Neural progenitor cell (in vitro differentiated cells): ENCODE results near the gene SDCCAG8. TPM values are rescaled to one million over a fixed set of nuclear protein-coding genes. Genes with fewer than 3 reads are reported as not detected.
A peak's percentile ranks its signal among the peaks of the same experiment; 100 is the strongest.

ENCODE experiments used
- DNase-seq: peaks from one replicate; pipeline ENCODE4 v3.0.0-alpha.2; 2016; ENCODE audit warnings: low spot score
- H2AFZ ChIP-seq: fragments of 200-600 bp; sonication (generic); replicated peaks from 2 replicates; pipeline ENCODE4 v1.6.1; 2016; ENCODE audit warnings: antibody characterized with exemption
- H3F3A ChIP-seq: fragments of 200-600 bp; sonication (generic); 2 replicates; pipeline ENCODE4 v1.6.1; 2016; ENCODE audit warnings: antibody characterized with exemption, low read depth
- H3K27ac ChIP-seq: fragments of 200-600 bp; sonication (generic); 2 replicates; pipeline ENCODE4 v1.5.1; 2016; ENCODE audit warnings: mild to moderate bottlenecking
- H3K27me3 ChIP-seq: fragments of 200-600 bp; sonication (generic); 2 replicates; pipeline ENCODE4 v1.6.1; 2016; ENCODE audit warnings: mild to moderate bottlenecking, moderate library complexity
- H3K36me3 ChIP-seq: fragments of 200-600 bp; sonication (generic); 2 replicates; pipeline ENCODE4 v1.5.1; 2016
- H3K4me1 ChIP-seq: fragments of 200-600 bp; sonication (generic); 2 replicates; pipeline ENCODE4 v1.6.1; 2016; ENCODE audit warnings: mixed run types
- H3K4me2 ChIP-seq: fragments of 200-600 bp; sonication (generic); 2 replicates; pipeline ENCODE4 v1.6.1; 2016
- H3K4me3 ChIP-seq: fragments of 200-600 bp; sonication (generic); 2 replicates; pipeline ENCODE4 v1.5.1; 2016
- H3K79me2 ChIP-seq: fragments of 200-600 bp; sonication (generic); 2 replicates; pipeline ENCODE4 v1.6.1; 2016; ENCODE audit warnings: low read depth
- H3K9ac ChIP-seq: fragments of 200-600 bp; sonication (generic); 2 replicates; pipeline ENCODE4 v1.6.1; 2016
- H3K9me3 ChIP-seq: fragments of 200-600 bp; sonication (generic); 2 replicates; pipeline ENCODE4 v1.5.1; 2016; ENCODE audit warnings: low read depth
- H4K20me1 ChIP-seq: fragments of 200-600 bp; sonication (generic); 2 replicates; pipeline ENCODE4 v1.6.1; 2016; ENCODE audit warnings: low read depth
- H3K27ac Mint-ChIP-seq: 3 replicates; pipeline ENCODE4 v1.8.0; 2021; ENCODE audit warnings: mixed read lengths
- H3K27me3 Mint-ChIP-seq: 2 replicates; pipeline ENCODE4 v1.8.0; 2022; ENCODE audit warnings: low read depth, mild to moderate bottlenecking, inconsistent platforms, moderate library complexity, mixed read lengths; ENCODE audit not compliant: insufficient read depth
- H3K36me3 Mint-ChIP-seq: 3 replicates; pipeline ENCODE4 v1.8.0; 2021; ENCODE audit warnings: mixed read lengths
- H3K4me1 Mint-ChIP-seq: 3 replicates; pipeline ENCODE4 v1.8.0; 2021; ENCODE audit warnings: mixed read lengths
- H3K4me3 Mint-ChIP-seq: 3 replicates; pipeline ENCODE4 v1.8.0; 2021; ENCODE audit warnings: mild to moderate bottlenecking, moderate library complexity, mixed read lengths
- H3K9me3 Mint-ChIP-seq: 3 replicates; pipeline ENCODE4 v1.8.0; 2020; ENCODE audit warnings: mixed read lengths
- CTCF ChIP-seq: fragments of 200-600 bp; sonication (generic); IDR thresholded peaks from 2 replicates; pipeline ENCODE4 v1.5.1; 2017; ENCODE audit warnings: antibody characterized with exemption, mild to moderate bottlenecking
- EZH2 ChIP-seq: fragments of 200-600 bp; sonication (generic); IDR thresholded peaks from 2 replicates; pipeline ENCODE4 v1.6.1; 2017; ENCODE audit warnings: antibody characterized with exemption, mild to moderate bottlenecking, moderate library complexity
- EZH2phosphoT487 ChIP-seq: fragments of 200-600 bp; sonication (generic); IDR thresholded peaks from 2 replicates; pipeline ENCODE4 v1.6.1; 2017; ENCODE audit warnings: antibody characterized with exemption
- total RNA-seq: library from RNA; depleted of rRNA; stranded (reverse); fragments of >200 nt; gene quantifications from 2 replicates; pipeline ENCODE4 v1.2.3, GENCODE V29; 2015; ENCODE audit warnings: low replicate concordance

Gene SDCCAG8
- total RNA-seq, 1 donor from 2014 or later: 30.3 TPM

DNA sequence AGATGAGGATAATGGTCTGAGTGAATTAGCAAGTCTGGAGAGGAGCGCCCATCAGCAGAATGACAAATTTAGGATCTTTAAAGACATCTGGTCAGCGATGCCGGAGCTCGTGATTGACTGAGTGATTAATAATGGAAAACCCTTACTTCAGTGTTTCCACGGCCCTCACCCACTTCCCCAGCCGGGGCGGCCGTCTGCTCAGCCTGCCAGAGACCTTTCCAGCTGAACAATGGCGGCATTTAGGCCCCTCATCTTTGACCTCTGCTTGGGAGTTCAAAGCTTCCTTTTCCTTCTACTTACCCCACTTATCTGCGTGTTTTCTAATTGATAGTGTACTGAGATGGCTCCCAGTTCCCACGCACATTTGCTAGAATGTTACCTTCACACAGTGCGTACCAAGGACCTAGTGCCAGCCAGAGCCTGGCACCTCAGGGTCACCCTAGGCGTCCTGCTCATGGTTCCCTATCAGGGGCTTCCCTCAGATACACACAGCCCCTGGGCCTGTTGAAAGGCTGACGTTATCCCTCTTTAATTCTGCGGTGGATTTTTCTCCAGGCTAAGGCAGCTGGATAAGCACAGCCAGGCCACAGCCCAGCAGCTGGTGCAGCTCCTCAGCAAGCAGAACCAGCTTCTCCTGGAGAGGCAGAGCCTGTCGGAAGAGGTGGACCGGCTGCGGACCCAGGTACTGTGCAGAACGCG, 232.8 kb downstream of the SDCCAG8 start:
- Mint-ChIP-seq H3K4me3 (no peak overlapping the region), H3K4me1 (peaks cover 34% of the 10 kb centered on the region), H3K9me3 (no peaks in the 10 kb centered on the region), H3K36me3 (peaks cover 1% of the 10 kb centered on the region), H3K27me3 (peaks cover 10% of the 10 kb centered on the region), H3K27ac (peak overlapping the region; percentile 29)
- no peak overlapping the region for H3K4me3 ChIP-seq
- H3F3A ChIP-seq: peaks cover 6% of the 10 kb centered on the region
- no peak overlapping the region for H2AFZ ChIP-seq
- no peaks in the 10 kb centered on the region for H3K79me2 ChIP-seq
- no peak for DNase-seq
- peaks cover 3% of the 10 kb centered on the region for H3K4me1 ChIP-seq
- no peak overlapping the region for H3K27ac ChIP-seq
- TF ChIP-seq CTCF (no peak), EZH2phosphoT487 (no peak), EZH2 (no peak)
- H3K9ac ChIP-seq: no peak overlapping the region
- H3K27me3 ChIP-seq: no peaks in the 10 kb centered on the region
- no peaks in the 10 kb centered on the region for H3K36me3 ChIP-seq
- H4K20me1 ChIP-seq: no peaks in the 10 kb centered on the region
- no peak overlapping the region for H3K4me2 ChIP-seq
- no peaks in the 10 kb centered on the region for H3K9me3 ChIP-seq

GRCh38 chr1:243489158-243489527, 233.3 kb downstream of the SDCCAG8 start:
- H3K9me3 ChIP-seq: no peaks in the 10 kb centered on the region
- no peak for TF ChIP-seq CTCF
- TF ChIP-seq EZH2: no peak
- no peak for TF ChIP-seq EZH2phosphoT487
- peaks cover 3% of the 10 kb centered on the region for H3K4me1 ChIP-seq
- Mint-ChIP-seq H3K27ac (no peak overlapping the region), H3K9me3 (no peaks in the 10 kb centered on the region), H3K27me3 (peaks cover 9% of the 10 kb centered on the region), H3K4me3 (no peak overlapping the region), H3K4me1 (peaks cover 32% of the 10 kb centered on the region), H3K36me3 (peaks cover 2% of the 10 kb centered on the region)
- no peak overlapping the region for H2AFZ ChIP-seq
- DNase-seq: no peak
- H3K27me3 ChIP-seq: no peaks in the 10 kb centered on the region
- no peak overlapping the region for H3K9ac ChIP-seq
- peaks cover 6% of the 10 kb centered on the region for H3F3A ChIP-seq
- H3K36me3 ChIP-seq: no peaks in the 10 kb centered on the region
- no peak overlapping the region for H3K4me2 ChIP-seq
- no peak overlapping the region for H3K27ac ChIP-seq
- no peak overlapping the region for H3K4me3 ChIP-seq
- H3K79me2 ChIP-seq: no peaks in the 10 kb centered on the region
- H4K20me1 ChIP-seq: no peaks in the 10 kb centered on the region

GRCh38 chr1:243489681-243490546, 234.1 kb downstream of the SDCCAG8 start:
- Histone ChIP-seq H3K4me2 (no peak overlapping the region), H3K9me3 (no peaks in the 10 kb centered on the region), H4K20me1 (no peaks in the 10 kb centered on the region), H3K36me3 (no peaks in the 10 kb centered on the region), H3K4me1 (peaks cover 3% of the 10 kb centered on the region), H3K27me3 (no peaks in the 10 kb centered on the region), H3K79me2 (no peaks in the 10 kb centered on the region), H3F3A (peaks cover 6% of the 10 kb centered on the region), H2AFZ (no peak overlapping the region), H3K4me3 (no peak overlapping the region), H3K9ac (no peak overlapping the region), H3K27ac (no peak overlapping the region)
- Mint-ChIP-seq H3K4me3 (no peak overlapping the region), H3K27ac (peak overlapping the region; percentile 76), H3K36me3 (peaks cover 5% of the 10 kb centered on the region), H3K9me3 (no peaks in the 10 kb centered on the region), H3K4me1 (peaks cover 40% of the 10 kb centered on the region), H3K27me3 (peaks cover 9% of the 10 kb centered on the region)
- no peak for DNase-seq
- TF ChIP-seq EZH2phosphoT487 (no peak), EZH2 (no peak), CTCF (no peak)
